ENCODE data around the gene CTDP1. TPM values are rescaled to one million over a fixed set of nuclear protein-coding genes. Genes with fewer than 3 reads are reported as not detected.

CTDP1 gene
- total RNA-seq (2014; rRNA removed; shearing (Covaris generic)), result 10.3 and 14.7 TPM in 2 replicates

GRCh38 chr18:79679552-79680099 is at the start of gene CTDP1:
Gene CTDP1, plus strand, starts transcription at chr18:79679803. Its CDS starts 145 bp downstream, at chr18:79679948.
- peak; percentile 94 for DNase-seq (ENCODE audit: low spot score)

GRCh38 chr18:79630281-79631095 is 49.1 kb upstream of the CTDP1 start:
- no peak for DNase-seq (ENCODE audit: low spot score)

GRCh38 chr18:79631096-79631507 is 48.5 kb upstream of the CTDP1 start:
- no peak for DNase-seq (ENCODE audit: low spot score)

GRCh38 chr18:79631761-79632446 is 47.7 kb upstream of the CTDP1 start:
- DNase-seq (ENCODE audit: low spot score), result no peak

GRCh38 chr18:79632765-79633164 is 46.8 kb upstream of the CTDP1 start:
- DNase-seq (ENCODE audit: low spot score), result no peak

- no peak for DNase-seq (ENCODE audit: low spot score)
These were observed 45.4 kb upstream of the CTDP1 start for GRCh38 chr18:79634186-79634585.

GRCh38 chr18:79634593-79635426 is 44.8 kb upstream of the CTDP1 start:
- DNase-seq (ENCODE audit: low spot score), result no peak

GRCh38 chr18:79635427-79635726 is 44.2 kb upstream of the CTDP1 start:
- DNase-seq (ENCODE audit: low spot score), result no peak

GRCh38 chr18:79637181-79637920 is 42.3 kb upstream of the CTDP1 start:
- no peak for DNase-seq (ENCODE audit: low spot score)

GRCh38 chr18:79637921-79638909 is 41.4 kb upstream of the CTDP1 start:
- DNase-seq (ENCODE audit: low spot score), result no peak

GRCh38 chr18:79639072-79639829 is 40.4 kb upstream of the CTDP1 start:
- no peak for DNase-seq (ENCODE audit: low spot score)

- DNase-seq (ENCODE audit: low spot score), result no peak
These were observed 39.4 kb upstream of the CTDP1 start for GRCh38 chr18:79640064-79640672.

- DNase-seq (ENCODE audit: low spot score), result no peak
These were observed 38.7 kb upstream of the CTDP1 start for GRCh38 chr18:79640875-79641274.

- DNase-seq (ENCODE audit: low spot score), result no peak
These were observed 37.7 kb upstream of the CTDP1 start for GRCh38 chr18:79641722-79642497.

GRCh38 chr18:79642626-79643025 is 37.0 kb upstream of the CTDP1 start:
- DNase-seq (ENCODE audit: low spot score), result no peak

- no peak for DNase-seq (ENCODE audit: low spot score)
These were observed 36.3 kb upstream of the CTDP1 start for GRCh38 chr18:79643054-79643984.
